IPS DF 19.7 (cell line): ENCODE results near the gene PSMB3.
"Not testable (repeated sequence)": the region's sequence is repeated elsewhere in the genome, so short reads cannot be mapped to it uniquely, and the experiment has no call there.

Experiments used
- DNase-seq: peaks from one replicate; pipeline ENCODE4 v3.0.0-alpha.2; 2013; ENCODE audit warnings: low read depth, low spot score

The PSMB3 gene

GRCh38 chr17:38749223-38750043 is 3.1 kb upstream of the PSMB3 start:
- DNase-seq, result no peak

- no peak for DNase-seq
These were observed 2.6 kb upstream of the PSMB3 start for GRCh38 chr17:38750044-38750311.

DNA sequence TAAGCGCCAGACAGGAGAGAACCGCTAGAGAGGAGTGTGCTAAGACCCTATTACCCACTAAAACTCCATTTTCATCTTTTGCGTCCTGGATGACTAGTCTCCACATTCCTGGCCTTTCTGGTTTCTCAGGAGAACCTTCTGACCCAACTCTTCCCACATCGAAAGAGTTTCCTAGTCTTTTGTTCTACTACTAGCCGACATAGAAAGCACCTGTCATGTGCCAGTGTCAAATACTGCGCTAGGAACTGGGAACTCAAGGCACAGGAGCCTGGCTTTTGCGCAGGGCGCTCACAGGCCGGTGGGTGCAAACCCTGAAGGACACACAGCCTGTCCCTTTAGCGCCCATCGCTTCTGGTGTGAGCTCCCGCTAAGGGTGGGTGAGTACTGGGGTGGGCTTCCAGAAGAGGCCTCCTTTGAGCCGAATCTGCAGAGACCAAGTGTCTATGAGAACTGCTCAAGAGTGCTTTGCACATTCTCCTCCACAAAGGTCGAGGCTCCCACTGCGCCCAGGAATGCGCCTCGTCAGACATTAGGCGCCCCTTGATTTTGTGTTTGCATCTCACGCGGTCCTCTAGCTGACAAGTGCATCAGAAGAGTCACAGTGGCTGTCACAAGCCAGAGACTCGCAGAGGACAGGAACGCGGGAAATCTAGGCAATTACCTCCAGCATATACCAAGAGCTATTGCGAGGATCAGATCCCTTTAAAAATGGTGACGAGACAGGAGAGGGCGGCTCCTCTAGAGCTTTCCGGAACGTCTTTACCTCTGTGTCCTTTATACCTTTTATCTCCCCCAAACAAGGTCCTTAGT is 2.0 kb upstream of the PSMB3 start:
- DNase-seq, result no peak

- no peak for DNase-seq
These were observed 1.3 kb upstream of the PSMB3 start for GRCh38 chr17:38751144-38751807.

DNA sequence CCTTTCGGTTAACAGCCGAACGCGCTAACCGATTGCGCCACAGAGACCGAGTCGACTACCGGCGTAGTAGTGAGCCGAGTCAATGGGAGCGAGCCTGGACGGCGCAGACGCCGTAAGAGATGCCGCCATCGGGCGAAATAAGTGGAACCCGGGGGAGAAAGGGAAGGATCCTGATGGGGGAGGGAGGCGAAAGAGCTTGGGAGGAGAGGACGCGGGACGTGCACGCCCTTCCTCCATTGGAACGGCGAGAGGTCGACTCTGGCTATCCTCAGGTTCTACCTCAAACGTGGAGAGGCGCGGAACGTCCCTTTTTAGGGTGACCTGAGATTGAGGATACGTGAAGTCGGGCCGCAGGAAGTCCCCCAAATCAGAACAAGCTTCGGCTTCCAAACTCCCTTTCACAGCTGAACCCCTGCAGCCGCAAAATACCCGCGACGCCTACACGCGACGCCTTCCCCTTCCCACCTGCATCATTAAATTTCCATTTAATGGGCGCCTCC is 683 bp upstream of the PSMB3 start:
- DNase-seq, result no peak

DNA sequence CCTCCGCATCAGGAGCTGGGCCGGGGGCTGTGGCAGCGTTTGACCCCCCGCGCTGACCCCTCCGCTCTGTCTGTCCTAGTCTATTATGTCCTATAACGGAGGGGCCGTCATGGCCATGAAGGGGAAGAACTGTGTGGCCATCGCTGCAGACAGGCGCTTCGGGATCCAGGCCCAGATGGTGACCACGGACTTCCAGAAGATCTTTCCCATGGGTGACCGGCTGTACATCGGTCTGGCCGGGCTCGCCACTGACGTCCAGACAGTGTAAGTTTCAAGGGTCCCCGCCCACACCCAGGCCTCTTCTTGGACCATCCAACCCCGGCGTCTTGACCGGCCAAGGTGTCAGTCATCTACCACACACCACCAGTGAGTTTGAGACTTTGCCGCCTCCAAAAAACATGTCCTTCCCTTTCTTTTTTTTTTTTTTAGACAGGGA is 548 bp downstream of the PSMB3 start:
- DNase-seq, result no peak

DNA sequence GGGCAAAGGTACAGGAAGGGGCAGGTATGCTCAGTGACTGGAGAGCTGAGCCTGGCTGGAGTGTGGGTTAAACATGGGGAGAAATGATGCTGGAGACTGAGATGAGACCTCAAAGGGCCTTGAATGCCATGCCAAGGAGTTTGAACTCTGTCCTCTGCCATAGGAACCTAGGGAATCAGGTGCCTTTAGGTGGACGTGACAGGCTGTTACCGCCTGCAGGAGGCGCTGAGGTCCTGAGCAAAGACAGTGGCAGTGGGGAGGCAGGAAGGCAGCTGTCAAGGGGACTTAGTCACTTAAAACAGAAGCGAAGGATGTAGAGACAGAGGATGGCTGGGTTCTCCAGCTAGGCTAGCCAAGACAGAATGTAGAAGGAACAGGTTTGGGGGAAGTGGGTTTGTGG is 9.1 kb downstream of the PSMB3 start:
- DNase-seq, result no peak

- DNase-seq, result no peak
These were observed 9.7 kb downstream of the PSMB3 start for GRCh38 chr17:38762231-38762630.

DNA sequence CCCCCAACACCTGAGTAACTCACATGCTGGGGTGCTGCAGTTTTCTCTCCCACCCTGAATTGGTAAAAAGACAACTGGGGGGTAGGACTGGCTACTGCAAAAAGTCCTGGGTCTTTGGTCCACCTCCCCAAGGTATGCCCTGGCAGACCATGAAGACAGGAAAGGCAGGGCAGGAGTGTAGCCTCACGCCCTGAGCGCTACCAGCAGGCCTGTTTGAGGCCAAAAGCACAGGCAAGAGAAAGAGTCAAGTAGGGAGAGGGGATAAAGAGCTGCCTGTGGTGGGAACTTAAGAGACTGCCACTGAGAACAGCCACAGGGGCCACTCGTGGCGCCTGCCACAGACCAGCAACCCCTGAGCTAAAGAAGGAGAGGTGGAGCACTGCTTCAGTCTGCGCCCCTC is 13.8 kb downstream of the PSMB3 start:
- DNase-seq, result no peak

DNA sequence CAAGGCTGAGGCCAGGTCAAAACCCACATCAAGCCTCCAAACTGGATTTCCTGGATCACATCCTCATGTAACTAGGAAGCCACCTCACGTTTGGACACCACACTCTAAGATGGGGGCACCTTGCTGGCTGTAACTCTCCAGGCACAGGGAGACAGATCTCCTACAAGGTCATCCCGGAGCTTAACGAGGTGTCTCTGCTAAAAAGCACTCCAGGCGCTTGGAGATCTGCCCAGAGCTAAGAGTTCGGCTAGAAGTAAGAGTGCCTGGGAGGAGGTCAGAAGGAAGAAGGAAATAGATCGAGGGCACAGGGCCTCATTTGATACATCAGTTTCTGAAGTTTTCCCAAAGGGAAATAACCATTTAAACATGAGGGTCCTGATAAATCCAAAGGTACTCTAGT is 15.9 kb downstream of the PSMB3 start:
- no peak for DNase-seq

GRCh38 chr17:38773258-38773657 is 20.7 kb downstream of the PSMB3 start:
- DNase-seq, result no peak

DNA sequence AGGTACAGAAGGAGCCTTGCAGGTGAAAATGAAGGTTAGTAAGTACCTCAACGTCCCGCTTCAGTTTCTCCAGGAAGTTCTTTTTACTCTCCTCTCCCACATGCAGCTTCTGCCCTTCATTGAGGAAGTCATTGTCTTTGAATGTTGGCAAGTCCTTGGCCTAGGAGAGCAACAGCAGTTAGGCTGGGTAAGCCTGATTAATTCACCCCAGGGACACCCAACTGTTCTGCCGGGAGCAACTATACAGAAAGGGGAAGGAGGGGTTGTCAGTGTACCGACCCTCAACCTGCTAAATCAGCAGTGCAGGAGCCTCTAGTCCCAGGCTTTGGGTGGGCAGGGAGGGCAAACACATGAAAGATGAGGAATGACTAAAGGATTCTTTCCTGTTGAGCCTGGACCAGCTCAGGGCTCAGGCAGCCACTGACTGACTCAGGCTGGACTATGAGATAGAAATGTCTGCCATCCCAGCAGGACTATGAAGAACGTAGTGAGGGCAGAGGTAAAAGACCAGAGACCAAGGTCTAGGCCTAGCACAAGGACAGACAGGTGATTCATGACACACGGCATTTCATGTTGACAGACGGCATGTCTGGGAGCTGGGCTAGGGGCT is 25.2 kb downstream of the PSMB3 start:
- DNase-seq, result no peak

DNA sequence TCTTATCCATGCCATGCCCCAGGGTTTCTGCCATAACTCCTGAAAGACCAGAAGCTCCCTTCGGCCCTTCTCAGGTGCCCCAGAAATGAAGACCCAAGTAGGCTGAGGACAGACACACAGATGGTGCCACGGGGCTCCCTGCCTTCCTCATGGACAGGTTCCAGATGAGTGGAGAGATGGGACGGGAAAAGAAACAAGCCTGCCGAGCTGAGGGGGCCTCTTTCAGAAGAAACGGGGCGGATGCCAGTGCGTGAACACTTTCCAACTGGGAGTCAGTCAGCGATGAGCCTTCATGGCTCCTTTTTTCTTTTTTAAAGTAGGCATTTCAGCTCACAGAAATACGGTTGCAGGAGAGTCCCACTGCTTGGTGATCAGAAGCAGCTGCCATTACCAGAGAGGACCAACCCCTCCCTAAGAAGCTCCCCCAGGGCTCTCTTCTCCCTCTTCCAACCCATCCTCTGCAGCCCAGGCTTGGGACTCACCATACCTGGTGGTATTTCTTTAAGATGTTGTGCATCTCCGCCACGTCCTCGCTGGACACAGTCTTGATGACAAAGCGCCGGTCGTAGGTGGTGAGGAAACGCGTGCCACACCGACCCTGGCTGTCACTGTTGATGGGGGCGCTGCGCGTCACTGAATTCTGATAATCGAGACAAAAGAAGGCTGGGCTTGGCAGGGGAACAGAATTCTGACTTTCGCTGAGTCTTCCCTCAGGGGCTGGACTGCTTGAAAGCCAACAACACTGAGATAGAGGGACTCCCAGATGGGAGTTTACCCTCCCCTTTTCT is 27.6 kb downstream of the PSMB3 start:
- DNase-seq, result no peak

DNA sequence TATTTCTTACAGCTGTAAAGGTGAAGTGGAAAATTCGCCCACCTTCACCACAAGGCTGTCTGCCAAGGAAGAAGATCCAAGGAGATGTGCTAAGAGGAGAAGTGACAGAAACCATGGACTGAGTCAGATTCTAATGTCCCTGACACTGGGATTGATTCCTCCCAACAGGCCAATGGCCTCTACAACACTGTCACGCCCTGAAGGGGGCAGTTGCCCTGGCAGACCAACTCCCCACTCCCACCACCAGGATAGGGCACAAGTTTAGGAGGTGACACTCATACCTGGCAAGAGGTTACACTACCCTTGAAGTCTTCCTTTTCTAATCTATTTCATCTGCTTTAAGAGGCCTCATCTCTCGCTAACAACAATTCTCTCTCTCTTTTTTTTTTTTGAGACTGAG is 30.7 kb downstream of the PSMB3 start:
- no peak for DNase-seq

DNA sequence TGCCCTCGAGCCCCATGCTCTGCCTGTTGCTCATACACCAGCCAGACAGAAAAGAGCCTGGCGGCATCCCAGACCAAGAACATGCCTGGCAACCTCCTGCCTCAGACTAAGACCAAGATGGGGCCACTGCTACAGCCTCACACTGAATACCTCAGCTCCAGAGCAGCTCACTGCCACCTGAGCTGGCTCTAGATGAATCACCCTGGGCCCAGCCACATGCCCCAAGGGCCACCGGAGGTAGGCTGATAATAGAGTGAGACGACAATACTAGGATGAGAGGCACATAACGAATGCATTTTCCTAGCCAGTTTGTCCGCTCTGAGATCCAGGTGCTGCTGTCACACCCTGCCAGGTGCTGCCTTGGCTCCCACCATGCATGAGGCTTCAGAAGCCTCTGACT is 33.8 kb downstream of the PSMB3 start:
- no peak for DNase-seq

GRCh38 chr17:38787999-38788398 is 35.5 kb downstream of the PSMB3 start:
- not testable (repeated sequence) for DNase-seq

DNA sequence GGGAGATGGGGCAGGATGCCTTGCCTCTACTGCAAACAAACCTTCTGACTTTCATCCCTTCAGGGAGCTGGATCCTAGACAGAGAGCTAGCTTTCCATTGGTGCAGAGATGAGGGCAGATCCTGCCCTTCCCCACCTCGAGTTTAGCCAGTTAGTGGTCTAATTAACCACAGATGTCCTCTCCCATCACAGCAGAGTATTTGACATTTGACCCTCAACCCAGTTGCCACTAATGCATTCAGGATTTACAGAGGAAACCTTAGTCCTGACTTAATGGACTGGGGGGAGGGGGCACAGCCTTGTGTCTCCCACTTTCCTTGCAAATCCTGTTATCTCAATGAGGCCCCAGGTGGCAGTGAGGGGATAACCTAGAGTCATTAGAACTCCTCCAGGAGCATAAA is 36.6 kb downstream of the PSMB3 start:
- DNase-seq, result no peak

- DNase-seq, result not testable (repeated sequence)
These were observed 37.7 kb downstream of the PSMB3 start for GRCh38 chr17:38790148-38790707.

DNA sequence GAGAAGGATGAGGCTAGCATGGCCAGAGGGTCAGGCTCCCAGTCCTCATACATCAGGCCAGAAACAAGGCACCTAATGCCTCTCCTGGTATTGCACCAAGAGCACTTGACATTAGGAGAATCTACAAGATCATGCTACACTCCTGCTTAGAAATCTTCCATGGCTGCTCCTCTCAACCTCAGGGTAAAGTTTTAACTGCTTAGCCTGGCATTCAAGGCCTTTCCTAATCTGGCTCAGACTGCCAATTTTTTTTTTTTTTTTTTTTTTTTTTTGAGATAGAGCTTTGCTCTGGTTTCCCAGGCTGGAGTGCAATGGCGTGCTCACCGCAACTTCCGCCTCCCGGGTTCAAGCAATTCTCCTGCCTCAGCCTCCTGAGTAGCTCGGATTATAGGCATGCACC is 38.6 kb downstream of the PSMB3 start:
- DNase-seq, result no peak

DNA sequence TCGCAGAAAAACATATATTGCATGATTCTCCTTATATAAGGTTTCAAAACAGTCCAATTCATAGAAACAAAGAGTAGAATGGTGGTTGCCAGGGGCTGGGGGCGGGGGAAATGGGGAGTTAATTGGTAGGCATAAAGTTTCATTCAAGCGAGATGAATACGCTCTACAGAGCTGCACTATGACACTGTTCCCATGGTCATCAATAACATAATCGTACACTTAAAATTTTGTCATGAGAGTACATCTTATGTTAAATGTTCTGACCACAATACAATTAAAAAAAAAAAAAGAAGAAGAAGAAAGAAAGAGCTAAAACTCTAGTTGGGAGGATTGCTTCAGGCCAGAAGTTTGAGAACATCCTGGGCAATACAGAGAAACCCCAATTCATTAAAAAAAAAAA is 41.7 kb downstream of the PSMB3 start:
- DNase-seq, result no peak
